ENCODE data around the gene PDE6G.
"Not testable (repeated sequence)": the region's sequence is repeated elsewhere in the genome, so short reads cannot be mapped to it uniquely, and the experiment has no call there.

The PDE6G gene

GRCh38 chr17:81635431-81635830 is 20.9 kb downstream of the PDE6G start:
- DNase-seq (ENCODE audit: low read depth, low spot score) = no peak

DNA sequence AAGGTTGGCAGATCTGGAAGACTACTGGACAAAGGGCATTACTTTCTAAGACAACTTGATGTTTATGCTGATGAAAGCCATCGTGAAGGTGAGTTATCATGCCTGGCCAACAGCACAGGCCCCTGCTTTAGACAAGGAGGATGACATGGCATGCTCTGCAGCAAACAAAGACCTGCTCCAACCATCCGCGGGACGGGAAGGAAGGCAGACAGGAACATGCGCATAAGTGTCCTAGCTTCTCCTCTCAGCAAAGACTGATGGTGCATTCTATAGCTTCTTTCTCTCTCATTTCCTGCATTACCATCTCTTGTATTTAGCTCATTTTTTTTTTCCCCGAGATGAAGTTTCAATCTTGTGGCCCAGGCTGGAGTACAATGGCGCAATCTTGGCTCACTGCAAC is 24.9 kb downstream of the PDE6G start:
- DNase-seq (ENCODE audit: low read depth, low spot score) = no peak

DNA sequence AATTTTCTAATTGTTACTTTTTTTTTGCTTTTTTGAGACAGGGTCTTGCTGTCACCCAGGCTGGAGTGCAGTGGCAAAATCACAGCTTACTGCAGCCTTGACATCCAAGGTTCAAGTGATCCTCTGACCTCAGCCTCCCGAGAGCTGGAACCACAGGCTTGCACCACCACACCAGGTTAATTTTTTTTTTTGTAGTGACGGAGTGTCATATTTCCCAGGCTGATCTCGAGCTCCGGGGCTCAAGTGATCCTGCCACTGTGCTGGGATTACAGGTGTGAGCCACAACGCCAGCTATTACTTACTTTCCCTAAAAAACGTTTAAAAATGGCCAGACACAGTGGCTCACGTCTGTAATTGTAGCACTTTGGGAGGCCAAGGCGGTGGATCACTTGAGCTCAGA is 26.1 kb downstream of the PDE6G start:
- DNase-seq (ENCODE audit: low read depth, low spot score) = no peak

GRCh38 chr17:81621494-81622130 is 34.7 kb downstream of the PDE6G start:
- no peak for DNase-seq (ENCODE audit: low read depth, low spot score)

DNA sequence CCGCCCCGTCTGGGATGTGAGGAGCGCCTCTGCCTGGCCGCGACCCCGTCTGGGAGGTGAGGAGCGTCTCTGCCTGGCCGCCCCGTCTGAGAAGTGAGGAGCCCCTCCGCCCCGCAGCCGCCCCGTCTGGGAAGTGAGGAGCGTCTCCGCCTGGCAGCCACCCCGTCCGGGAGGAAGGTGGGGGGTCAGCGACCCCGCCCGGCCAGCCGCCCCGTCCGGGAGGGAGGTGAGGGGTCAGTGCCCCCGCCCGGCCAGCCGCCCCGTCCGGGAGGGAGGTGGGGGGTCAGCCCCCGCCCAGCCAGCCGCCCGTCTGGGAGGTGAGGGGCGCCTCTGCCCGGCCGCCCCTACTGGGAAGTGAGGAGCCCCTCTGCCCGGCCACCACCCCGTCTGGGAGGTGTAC is 38.0 kb downstream of the PDE6G start:
- DNase-seq (ENCODE audit: low read depth, low spot score) = not testable (repeated sequence)

DNA sequence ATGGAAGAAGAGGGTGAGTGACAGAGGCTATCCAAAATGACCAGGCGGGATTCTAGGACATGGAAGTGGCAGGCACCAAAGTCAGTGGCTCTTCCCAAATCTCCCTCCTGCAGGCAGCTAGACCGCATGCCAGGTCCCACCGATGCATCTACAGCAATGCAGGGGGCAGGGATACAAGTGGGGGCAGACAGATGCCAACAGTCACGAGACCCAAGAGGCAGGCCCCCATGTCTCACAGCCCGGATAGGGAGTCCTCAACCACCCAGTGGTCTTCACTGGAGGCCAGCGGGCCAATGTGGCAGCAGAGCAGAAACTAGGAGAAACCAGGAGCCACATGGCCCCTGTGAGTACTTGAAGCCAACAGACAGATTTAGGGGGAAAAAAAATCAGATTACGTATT is 39.5 kb downstream of the PDE6G start:
- no peak for DNase-seq (ENCODE audit: low read depth, low spot score)

GRCh38 chr17:81615401-81615930 is 40.9 kb downstream of the PDE6G start:
- DNase-seq (ENCODE audit: low read depth, low spot score) = no peak

- DNase-seq (ENCODE audit: low read depth, low spot score) = no peak
Observed at GRCh38 chr17:81612172-81612970, 44.0 kb downstream of the PDE6G start.

- DNase-seq (ENCODE audit: low read depth, low spot score) = no peak
Observed at GRCh38 chr17:81609541-81610311, 46.6 kb downstream of the PDE6G start.

- no peak for DNase-seq (ENCODE audit: low read depth, low spot score)
Observed at GRCh38 chr17:81608605-81609004, 47.7 kb downstream of the PDE6G start.

DNA sequence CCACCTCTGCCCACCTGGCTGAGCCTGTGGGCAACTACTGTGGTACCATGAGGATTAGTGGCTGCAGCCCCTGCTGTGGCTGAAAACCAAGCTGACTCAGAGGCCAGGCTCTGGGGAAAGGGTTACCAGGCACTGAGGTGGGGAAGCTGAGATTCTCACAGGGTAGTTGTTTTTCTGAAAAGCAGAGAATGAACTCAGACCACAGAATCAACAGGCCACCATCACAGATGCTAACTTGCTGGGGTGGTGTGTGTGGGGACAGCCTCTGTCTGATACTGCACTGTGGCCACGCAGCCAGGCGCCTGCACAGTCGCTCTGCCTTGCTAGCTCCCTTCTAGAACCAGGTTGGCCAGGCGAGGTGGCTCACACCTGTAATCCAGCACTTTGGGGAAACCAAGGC is 48.3 kb downstream of the PDE6G start:
- DNase-seq (ENCODE audit: low read depth, low spot score) = no peak

DNA sequence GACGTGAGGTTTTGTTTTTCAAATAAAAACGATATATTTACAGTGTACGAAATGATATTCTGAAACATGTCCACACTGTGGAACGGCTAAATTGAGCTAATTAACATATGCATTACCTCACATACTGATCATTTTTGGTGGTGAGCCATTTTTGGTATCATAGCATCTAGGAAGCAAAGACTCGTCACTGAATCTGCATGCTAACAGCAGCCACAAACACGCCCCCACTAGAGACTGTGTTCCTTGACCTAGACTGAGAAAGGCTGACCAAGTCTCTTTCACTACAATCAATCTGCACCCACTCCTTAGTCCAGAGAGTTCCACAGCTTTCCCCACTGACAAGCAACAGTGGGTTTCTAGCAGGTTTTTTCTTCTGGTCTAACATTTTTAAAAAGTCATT is 48.9 kb downstream of the PDE6G start:
- no peak for DNase-seq (ENCODE audit: low read depth, low spot score)

- no peak for DNase-seq (ENCODE audit: low read depth, low spot score)
Observed at GRCh38 chr17:81603846-81604610, 52.3 kb downstream of the PDE6G start.

- no peak for DNase-seq (ENCODE audit: low read depth, low spot score)
Observed at GRCh38 chr17:81601525-81602120, 54.7 kb downstream of the PDE6G start.
